Upper lobe of right lung (tissue), 1 donor: Measurements from ENCODE around the gene GID8. TPM values are rescaled to one million over a fixed set of nuclear protein-coding genes. Genes with fewer than 3 reads are reported as not detected.

ENCODE experiments used
- ATAC-seq: fragments of 200-7000 bp; cut with Tn5 transposase; one replicate; pipeline ENCODE4 v1.9.1; 2020; ENCODE audit warnings: mild to moderate bottlenecking, moderate library complexity
- DNase-seq: peaks from one replicate; pipeline ENCODE4 v3.0.0-alpha.2; 2020
- H3K27ac ChIP-seq: fragments of 200-600 bp; one replicate; pipeline ENCODE4 v1.8.0; 2022
- H3K27me3 ChIP-seq: fragments of 200-600 bp; one replicate; pipeline ENCODE4 v1.8.0; 2022; ENCODE audit warnings: mild to moderate bottlenecking
- H3K36me3 ChIP-seq: fragments of 200-600 bp; one replicate; pipeline ENCODE4 v1.8.0; 2022
- H3K4me1 ChIP-seq: fragments of 200-600 bp; one replicate; pipeline ENCODE4 v1.8.0; 2022
- H3K4me3 ChIP-seq: fragments of 200-600 bp; one replicate; pipeline ENCODE4 v1.8.0; 2022; ENCODE audit warnings: mild to moderate bottlenecking
- H3K9me3 ChIP-seq: fragments of 200-600 bp; one replicate; pipeline ENCODE4 v1.8.0; 2022
- intact Hi-C: fragments of 100-400 bp; cut with DNase I; formaldehyde crosslinking; loops from one replicate; pipeline ENCODE4 v1.11.0; 2022
- total RNA-seq: library from RNA; stranded (reverse); fragmentation: NEBNext Ultra II Directional; extraction: Animal tissue kit (Norgen Biotek cat#: 25700); gene quantifications from one replicate; pipeline ENCODE4 v1.2.1, GENCODE V29; 2021
- TF ChIP-seq, protein P1 (sequence below): fragments of 200-600 bp; IDR thresholded peaks from one replicate; pipeline ENCODE4 v1.8.0; 2022; ENCODE audit warnings: antibody characterized with exemption
- donor health status: DM: no; HTN: yes; CAD: no; lungs with severe emphysema.

GID8 gene
- total RNA-seq, 1 donor from 2014 or later, result 27.4 TPM

DNA sequence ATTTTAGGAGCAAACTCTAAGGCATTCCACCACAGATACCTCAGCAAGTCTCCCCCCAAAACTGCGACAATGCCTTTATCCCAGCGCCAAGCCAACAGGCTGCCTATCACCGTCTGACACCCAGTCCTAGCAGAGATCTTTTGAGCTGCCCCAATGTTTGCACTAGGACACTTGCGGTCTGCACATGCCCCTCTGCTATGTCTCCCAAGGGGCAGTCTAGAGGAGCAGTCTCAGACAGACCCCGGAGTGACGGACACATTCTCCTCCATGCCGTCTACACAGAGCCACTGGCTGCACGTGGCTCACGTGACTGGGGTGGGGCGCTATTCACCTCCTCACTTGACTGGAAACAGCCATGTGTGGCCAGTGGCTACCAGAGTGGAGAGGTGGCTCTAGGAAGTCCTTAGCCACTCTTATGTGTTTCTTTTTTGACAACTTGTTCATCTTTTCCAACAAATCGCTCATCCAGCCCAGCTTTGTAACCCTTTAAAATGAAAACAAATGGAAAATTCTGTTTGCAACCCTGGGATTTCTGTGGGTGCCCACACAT lies 27.7 kb upstream of the GID8 start:
- peaks cover 24% of the 10 kb centered on the region for H3K4me1 ChIP-seq
- H3K27me3 ChIP-seq, result no peaks in the 10 kb centered on the region
- TF ChIP-seq, protein P1, sequence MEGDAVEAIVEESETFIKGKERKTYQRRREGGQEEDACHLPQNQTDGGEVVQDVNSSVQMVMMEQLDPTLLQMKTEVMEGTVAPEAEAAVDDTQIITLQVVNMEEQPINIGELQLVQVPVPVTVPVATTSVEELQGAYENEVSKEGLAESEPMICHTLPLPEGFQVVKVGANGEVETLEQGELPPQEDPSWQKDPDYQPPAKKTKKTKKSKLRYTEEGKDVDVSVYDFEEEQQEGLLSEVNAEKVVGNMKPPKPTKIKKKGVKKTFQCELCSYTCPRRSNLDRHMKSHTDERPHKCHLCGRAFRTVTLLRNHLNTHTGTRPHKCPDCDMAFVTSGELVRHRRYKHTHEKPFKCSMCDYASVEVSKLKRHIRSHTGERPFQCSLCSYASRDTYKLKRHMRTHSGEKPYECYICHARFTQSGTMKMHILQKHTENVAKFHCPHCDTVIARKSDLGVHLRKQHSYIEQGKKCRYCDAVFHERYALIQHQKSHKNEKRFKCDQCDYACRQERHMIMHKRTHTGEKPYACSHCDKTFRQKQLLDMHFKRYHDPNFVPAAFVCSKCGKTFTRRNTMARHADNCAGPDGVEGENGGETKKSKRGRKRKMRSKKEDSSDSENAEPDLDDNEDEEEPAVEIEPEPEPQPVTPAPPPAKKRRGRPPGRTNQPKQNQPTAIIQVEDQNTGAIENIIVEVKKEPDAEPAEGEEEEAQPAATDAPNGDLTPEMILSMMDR, result no peak
- H3K27ac ChIP-seq, result no peak overlapping the region
- DNase-seq, result no peak
- ATAC-seq, result no peak
- intact Hi-C loops, result no loop called here
- no peak overlapping the region for H3K4me3 ChIP-seq
- no peaks in the 10 kb centered on the region for H3K9me3 ChIP-seq
- H3K36me3 ChIP-seq, result peaks cover 89% of the 10 kb centered on the region

DNA sequence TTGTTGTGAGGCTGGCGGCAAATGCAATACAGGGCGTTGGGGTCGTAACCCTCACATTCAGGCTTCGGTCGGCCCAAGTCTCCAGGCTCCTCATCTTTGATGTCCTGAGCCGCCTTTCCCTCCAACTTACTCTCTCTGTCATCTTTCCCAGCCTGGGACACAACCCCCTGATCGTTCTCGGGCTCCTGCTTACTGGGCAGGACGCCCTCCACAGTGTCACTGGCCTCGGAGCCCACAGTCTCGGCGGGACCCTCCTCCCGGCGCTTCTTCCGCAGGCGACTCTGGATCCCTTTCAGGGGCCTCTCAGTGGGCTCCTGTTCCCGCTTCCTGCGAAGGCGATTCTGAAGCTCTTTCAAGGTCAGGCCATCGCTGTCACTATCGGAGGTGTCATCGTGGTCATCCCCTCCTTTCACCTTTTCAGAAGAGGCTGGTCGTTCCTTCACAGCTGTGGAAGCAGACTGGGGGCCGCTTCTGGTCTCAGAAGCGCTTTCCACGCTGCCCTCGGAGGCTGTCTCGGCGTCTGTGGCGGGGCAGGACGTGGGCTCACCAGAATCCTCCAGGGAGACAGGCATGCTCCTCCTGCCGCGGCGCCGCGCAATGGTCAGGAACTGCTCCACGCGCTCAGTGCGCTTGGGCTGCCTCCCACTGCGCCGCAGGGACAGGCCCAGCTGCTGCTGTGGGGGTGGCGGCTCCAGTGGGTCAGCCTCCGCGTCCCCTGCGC lies 27.0 kb upstream of the GID8 start:
- ATAC-seq (no peak), DNase-seq (no peak)
- Histone ChIP-seq H3K36me3 (peaks cover 83% of the 10 kb centered on the region), H3K4me1 (peaks cover 31% of the 10 kb centered on the region), H3K9me3 (no peaks in the 10 kb centered on the region), H3K4me3 (no peak overlapping the region), H3K27me3 (no peaks in the 10 kb centered on the region), H3K27ac (no peak overlapping the region)
- intact Hi-C loops, result no loop called here
- TF ChIP-seq, protein P1, result no peak

DNA sequence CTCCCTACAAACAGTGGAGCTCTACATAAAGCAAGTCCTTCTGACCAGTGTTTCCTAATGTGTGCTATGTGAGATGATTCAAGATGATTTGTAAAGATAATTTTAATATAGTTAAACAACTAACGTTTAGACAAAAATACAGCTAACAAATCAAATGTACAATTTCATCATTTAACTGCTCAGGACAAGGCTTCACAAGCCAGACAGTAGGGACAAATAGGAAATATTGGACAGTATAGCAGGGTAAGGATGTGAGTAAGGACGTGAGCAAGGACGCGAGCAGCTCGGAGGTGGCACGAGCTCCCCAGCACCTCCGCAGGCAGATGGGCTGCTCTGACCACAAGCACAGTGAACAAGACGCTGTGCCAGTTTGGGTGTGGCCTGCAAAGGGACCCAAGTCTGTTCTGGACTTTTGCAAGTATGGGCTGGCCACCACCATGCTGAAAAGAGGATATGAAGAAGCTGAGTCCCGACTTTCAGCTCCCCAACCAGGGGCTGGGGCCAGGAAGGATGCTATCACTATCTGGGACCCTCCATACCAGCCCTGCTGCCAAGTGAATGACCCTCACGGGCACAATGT lies 26.2 kb upstream of the GID8 start:
- H3K9me3 ChIP-seq, result no peaks in the 10 kb centered on the region

DNA sequence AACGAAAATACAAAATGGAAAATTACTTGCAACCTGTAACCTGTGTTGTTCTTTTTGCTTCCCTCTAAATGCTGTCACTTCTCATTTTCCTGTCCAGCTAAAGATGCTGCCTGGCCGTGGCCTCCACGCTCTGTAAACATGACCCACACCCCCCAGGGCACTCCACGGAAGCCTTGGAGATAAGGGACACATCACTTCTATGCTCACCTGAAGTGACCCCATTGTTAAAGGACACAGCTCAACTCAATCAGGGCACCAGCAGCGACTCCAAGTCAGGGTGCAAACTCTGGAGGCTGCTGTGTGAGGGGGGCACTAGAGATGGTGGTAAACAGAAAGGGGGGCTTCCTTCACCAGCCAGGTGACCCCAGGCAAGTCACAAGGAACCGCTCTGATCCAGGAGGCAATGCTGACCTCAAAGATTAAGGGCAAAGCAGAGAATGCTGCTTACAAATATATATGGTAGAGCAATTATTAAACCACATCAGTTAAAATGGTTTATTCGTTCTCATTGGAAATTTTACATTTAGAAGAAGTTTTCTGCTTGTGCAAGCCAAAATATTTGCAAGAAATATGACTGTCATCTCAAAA lies 24.8 kb upstream of the GID8 start:
- Histone ChIP-seq H3K9me3 (no peaks in the 10 kb centered on the region), H3K36me3 (peaks cover 61% of the 10 kb centered on the region), H3K4me1 (peaks cover 53% of the 10 kb centered on the region), H3K4me3 (no peak overlapping the region), H3K27ac (no peak overlapping the region), H3K27me3 (no peaks in the 10 kb centered on the region)
- DNase-seq (no peak), ATAC-seq (no peak)
- intact Hi-C loops, result no loop called here
- TF ChIP-seq, protein P1, result no peak

More for the DNA sequence above, 26.2 kb upstream of the GID8 start:
- Histone ChIP-seq H3K36me3 (peaks cover 74% of the 10 kb centered on the region), H3K27me3 (no peaks in the 10 kb centered on the region), H3K4me1 (peaks cover 39% of the 10 kb centered on the region), H3K4me3 (no peak overlapping the region), H3K27ac (no peak overlapping the region)
- ATAC-seq, result no peak
- no peak for DNase-seq
- TF ChIP-seq, protein P1, result no peak
- intact Hi-C loops, result no loop called here

DNA sequence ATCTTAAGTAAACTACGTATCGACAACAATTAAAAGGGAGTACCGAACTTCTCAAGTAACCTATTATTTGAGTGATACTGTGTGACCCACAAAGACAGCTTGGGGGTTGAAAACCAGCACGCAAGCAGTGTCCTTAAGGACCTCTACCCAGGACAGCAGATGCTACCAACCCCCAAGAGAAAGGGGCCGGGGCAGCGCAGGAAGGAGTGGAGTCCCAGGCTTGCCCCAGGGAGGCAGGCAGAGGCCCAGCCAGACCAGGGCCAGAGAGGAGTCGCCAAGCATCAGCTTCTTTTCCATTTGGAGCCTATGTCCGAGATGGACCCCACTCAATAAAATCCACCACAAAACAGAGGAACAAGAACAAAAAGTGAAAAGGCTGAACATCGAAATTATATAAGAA lies 23.5 kb upstream of the GID8 start:
- intact Hi-C loops, result no loop called here
- peaks cover 48% of the 10 kb centered on the region for H3K36me3 ChIP-seq
- H3K27me3 ChIP-seq, result no peaks in the 10 kb centered on the region
- peak overlapping the region; percentile 42 for H3K27ac ChIP-seq
- no peak for ATAC-seq
- H3K4me3 ChIP-seq, result no peak overlapping the region
- no peaks in the 10 kb centered on the region for H3K9me3 ChIP-seq
- TF ChIP-seq, protein P1, result no peak
- H3K4me1 ChIP-seq, result peaks cover 66% of the 10 kb centered on the region
- DNase-seq, result no peak
